Upper lobe of left lung (tissue), 4 donors: ENCODE measurements around the gene PNMA8A.

Experiments used
- EP300 ChIP-seq, 4 donors: sonication (generic); formaldehyde crosslinking; IDR thresholded peaks; one replicate each; pipeline ENCODE4 v1.5.1; 2017; ENCODE audit warnings: antibody characterized with exemption in 4 of 4, control low read depth in 2 of 4
- TF ChIP-seq, protein P1 (sequence below), 6 experiments: fragments of 450-650 bp in 4 of 6; fragments of 200-600 bp in 2 of 6; sonication (generic) in 2 of 6; IDR thresholded peaks; one replicate each; pipeline ENCODE4 v1.5.1; 2016 to 2019; ENCODE audit warnings: antibody characterized with exemption in 6 of 6

DNA sequence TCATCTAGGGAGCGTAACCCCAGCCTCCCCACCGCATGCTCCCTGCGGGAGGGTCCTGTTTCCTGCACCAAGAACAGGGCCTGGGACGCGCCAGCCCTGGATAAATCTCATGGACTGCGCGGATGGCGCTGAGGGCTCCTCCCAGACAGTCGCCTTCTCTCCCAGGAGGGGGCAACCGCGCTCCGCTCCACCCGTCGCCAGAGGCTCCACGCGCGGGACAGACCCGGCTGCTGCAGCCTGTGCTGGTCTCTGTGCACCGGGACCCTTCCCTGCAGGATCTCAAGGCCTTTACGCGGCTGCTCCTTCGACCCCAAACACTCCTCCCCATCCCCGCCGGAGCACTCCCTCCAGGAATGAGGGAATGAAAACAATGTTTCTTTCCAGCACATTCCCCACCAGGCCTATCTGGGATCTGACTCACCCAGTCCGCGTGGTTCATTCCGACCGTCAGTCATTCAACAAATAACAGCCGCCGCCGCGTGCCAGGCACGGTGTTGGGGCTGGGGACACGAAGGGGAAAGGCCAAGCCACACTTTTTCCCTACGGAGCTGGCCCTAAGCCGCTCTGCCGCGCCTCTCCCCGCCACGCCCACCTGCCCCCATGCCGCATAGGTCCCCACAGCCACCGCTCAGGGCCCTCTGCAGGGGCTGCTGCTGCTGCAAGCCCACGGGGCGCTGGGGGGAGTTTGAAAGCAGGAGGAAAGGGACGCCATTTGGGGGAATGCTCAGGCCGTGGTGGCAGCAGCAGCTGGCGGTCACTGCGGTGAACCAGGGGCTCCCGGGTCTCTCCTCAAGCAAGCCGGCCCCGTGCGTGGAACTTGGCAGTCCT lies 18.3 kb upstream of the PNMA8A start:
- TF ChIP-seq, protein P1, sequence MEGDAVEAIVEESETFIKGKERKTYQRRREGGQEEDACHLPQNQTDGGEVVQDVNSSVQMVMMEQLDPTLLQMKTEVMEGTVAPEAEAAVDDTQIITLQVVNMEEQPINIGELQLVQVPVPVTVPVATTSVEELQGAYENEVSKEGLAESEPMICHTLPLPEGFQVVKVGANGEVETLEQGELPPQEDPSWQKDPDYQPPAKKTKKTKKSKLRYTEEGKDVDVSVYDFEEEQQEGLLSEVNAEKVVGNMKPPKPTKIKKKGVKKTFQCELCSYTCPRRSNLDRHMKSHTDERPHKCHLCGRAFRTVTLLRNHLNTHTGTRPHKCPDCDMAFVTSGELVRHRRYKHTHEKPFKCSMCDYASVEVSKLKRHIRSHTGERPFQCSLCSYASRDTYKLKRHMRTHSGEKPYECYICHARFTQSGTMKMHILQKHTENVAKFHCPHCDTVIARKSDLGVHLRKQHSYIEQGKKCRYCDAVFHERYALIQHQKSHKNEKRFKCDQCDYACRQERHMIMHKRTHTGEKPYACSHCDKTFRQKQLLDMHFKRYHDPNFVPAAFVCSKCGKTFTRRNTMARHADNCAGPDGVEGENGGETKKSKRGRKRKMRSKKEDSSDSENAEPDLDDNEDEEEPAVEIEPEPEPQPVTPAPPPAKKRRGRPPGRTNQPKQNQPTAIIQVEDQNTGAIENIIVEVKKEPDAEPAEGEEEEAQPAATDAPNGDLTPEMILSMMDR (IDR thresholded peaks at IDR 0.05), result peak in 4 of 6 experiments; percentile 22 to 46 (median 40)
- TF ChIP-seq EP300 (IDR thresholded peaks at IDR 0.05), result no peak
